K562 (cell line): Measurements from ENCODE around the gene SDSL. TPM values are rescaled to one million over a fixed set of nuclear protein-coding genes. Genes with fewer than 3 reads are reported as not detected.

Experiments
- ATAC-seq: fragments of 200-7000 bp; cut with Tn5 transposase; 3 replicates; pipeline ENCODE4 v1.9.1; 2020; ENCODE audit warnings: moderate library complexity
- BruUV-seq: library from RNA; stranded (reverse); fragments of 400-500 nt; replicated peaks from 2 replicates; lab custom pipeline; 2021; lab: Mats Ljungman, UMichigan
- CTCF ChIA-PET: fragments of 300-600 bp; formaldehyde crosslinking; extraction: SDS; loops from one replicate; lab custom pipeline; 2021; ENCODE audit warnings: low intra/inter-chr PET ratio; lab: Yijun Ruan, JAX
- POLR2A ChIA-PET: fragments of 300-600, 350-650 bp; sonication (Branson Sonifier 250); formaldehyde crosslinking; extraction: SDS; loops from one replicate; lab custom pipeline; 2021; ENCODE audit warnings: antibody characterized with exemption, inconsistent platforms; lab: Yijun Ruan, JAX
- DNase-seq, 4 experiments: peaks; one replicate each; pipeline versions ENCODE4 v3.0.0 to v3.0.0-alpha.2; 2011 to 2018; ENCODE audit warnings: low spot score in 3 of 4, mixed read lengths in 3 of 4; ENCODE audit errors: extremely low read depth in 1 of 4
- FAIRE-seq: peaks from 2 replicates; lab custom pipeline; 2011; peaks lifted over from hg19 to GRCh38; lab: Jason Lieb, UNC
- H2AFZ ChIP-seq: 2 replicates; pipeline ENCODE4 v1.6.0; 2011; ENCODE audit warnings: low read depth, low read length, control low read depth, inconsistent platforms
- H3K27ac ChIP-seq: fragments of 200-600 bp; 3 replicates; pipeline ENCODE4 v1.8.0; 2011; ENCODE audit warnings: low read depth, mild to moderate bottlenecking, control low read depth, inconsistent platforms, low read length, moderate library complexity, mixed read lengths; ENCODE audit errors: extremely low read depth
- H3K27me3 ChIP-seq, 2 experiments: fragments of 300-600 bp in 1 of 2; 2 replicates in 1 of 2; 3 replicates in 1 of 2; pipeline versions ENCODE4 v1.6.0 to v1.8.0; 2011; ENCODE audit warnings: inconsistent platforms in 2 of 2, low read length in 2 of 2, mild to moderate bottlenecking in 1 of 2, mixed read lengths in 1 of 2, moderate library complexity in 1 of 2; ENCODE audit not compliant: control insufficient read depth in 2 of 2, insufficient read depth in 2 of 2
- H3K36me3 ChIP-seq: fragments of 300-600 bp; 3 replicates; pipeline ENCODE4 v1.8.0; 2011; ENCODE audit warnings: mild to moderate bottlenecking, low read length, inconsistent platforms; ENCODE audit not compliant: control insufficient read depth, insufficient read depth
- H3K4me1 ChIP-seq, 2 experiments: fragments of 200-600 bp in 1 of 2; replicated peaks in 1 of 2; 2 replicates in 1 of 2; 3 replicates in 1 of 2; pipeline versions ENCODE4 v1.5.1 to v1.8.0; 2011; ENCODE audit warnings: inconsistent platforms in 2 of 2, low read length in 2 of 2, mild to moderate bottlenecking in 1 of 2, mixed read lengths in 1 of 2, moderate library complexity in 1 of 2; ENCODE audit not compliant: control insufficient read depth in 2 of 2, insufficient read depth in 2 of 2
- H3K4me2 ChIP-seq: 2 replicates; pipeline ENCODE4 v1.6.1; 2011; ENCODE audit warnings: low read length, control low read depth, inconsistent platforms, mixed read lengths; ENCODE audit not compliant: insufficient read depth
- H3K4me3 ChIP-seq: fragments of 200-600 bp; sonication (generic), shearing (Covaris generic); 2 replicates; pipeline ENCODE4 v1.5.1; 2016; ENCODE audit warnings: control low read depth, inconsistent platforms
- H3K79me2 ChIP-seq: fragments of 200-600 bp; 3 replicates; pipeline ENCODE4 v1.8.0; 2011; ENCODE audit warnings: low read length, inconsistent platforms; ENCODE audit not compliant: control insufficient read depth, insufficient read depth
- H3K9ac ChIP-seq, 2 experiments: 2 replicates each; pipeline versions ENCODE4 v1.6.0 to v1.6.1; 2011; ENCODE audit warnings: low read depth in 2 of 2, low read length in 2 of 2, control low read depth in 1 of 2, inconsistent platforms in 1 of 2, mild to moderate bottlenecking in 1 of 2, mixed read lengths in 1 of 2; ENCODE audit not compliant: insufficient read depth in 1 of 2
- H3K9me1 ChIP-seq: one replicate; pipeline ENCODE4 v1.6.0; 2011; ENCODE audit warnings: inconsistent platforms, mild to moderate bottlenecking, low read length, moderate library complexity; ENCODE audit not compliant: control insufficient read depth, insufficient read depth
- H3K9me3 ChIP-seq: replicated peaks from 2 replicates; pipeline ENCODE4 v1.5.1; 2011; ENCODE audit warnings: low read depth, low read length, inconsistent platforms; ENCODE audit not compliant: control insufficient read depth, insufficient read depth
- H4K20me1 ChIP-seq: replicated peaks from 2 replicates; pipeline ENCODE4 v1.6.1; 2011; ENCODE audit warnings: low read length, inconsistent platforms, mixed read lengths; ENCODE audit not compliant: control insufficient read depth, insufficient read depth
- ARID1B ChIP-seq: fragments of 450-650 bp; IDR thresholded peaks from 2 replicates; pipeline ENCODE4 v1.6.1; 2016; ENCODE audit warnings: antibody characterized with exemption, mild to moderate bottlenecking, inconsistent platforms
- BCOR ChIP-seq: fragments of 450-650 bp; IDR thresholded peaks from 2 replicates; pipeline ENCODE4 v1.6.1; 2016
- GABPB2 ChIP-seq: fragments of 250-450 bp; sonication (Bioruptor Pico); conservative IDR thresholded peaks from 2 replicates; pipeline ENCODE4 v1.5.1; 2021; ENCODE audit warnings: mild to moderate bottlenecking
- GTF2A2 ChIP-seq: IDR thresholded peaks from 2 replicates; pipeline ENCODE4 v1.6.1; 2016; ENCODE audit warnings: mild to moderate bottlenecking, missing genetic modification characterization, missing compliant biosample characterization
- NFIX ChIP-seq: fragments of 250-450 bp; sonication (Bioruptor Pico); IDR thresholded peaks from 2 replicates; pipeline ENCODE4 v1.4.0; 2020; ENCODE audit warnings: low read depth, mild to moderate bottlenecking, moderate library complexity
- NR2C1 ChIP-seq, 2 experiments: fragments of 450-650 bp; IDR thresholded peaks; 2 replicates each; pipeline ENCODE4 v1.6.1; 2017; ENCODE audit warnings: mild to moderate bottlenecking in 2 of 2, antibody characterized with exemption in 1 of 2, inconsistent platforms in 1 of 2, missing compliant biosample characterization in 1 of 2, missing genetic modification characterization in 1 of 2
- NUFIP1 ChIP-seq: fragments of 450-650 bp; IDR thresholded peaks from 2 replicates; pipeline ENCODE4 v1.6.1; 2018; ENCODE audit not compliant: partially characterized antibody
- POLR3G ChIP-seq: IDR thresholded peaks from 2 replicates; pipeline ENCODE4 v1.6.1; 2011; ENCODE audit not compliant: insufficient read length, insufficient replicate concordance; ENCODE audit errors: extremely low read depth
- RCOR1 ChIP-seq, 2 experiments: IDR thresholded peaks; 2 replicates each; pipeline ENCODE4 v1.6.1; 2012; ENCODE audit warnings: low read depth in 2 of 2, low read length in 2 of 2, borderline replicate concordance in 1 of 2, improper control_type of control experiment in 1 of 2
- SMARCC2 ChIP-seq: fragments of 450-650 bp; IDR thresholded peaks from 2 replicates; pipeline ENCODE4 v1.6.1; 2017; ENCODE audit warnings: antibody characterized with exemption, moderate library complexity, mild to moderate bottlenecking, low read depth
- ZBTB49 ChIP-seq: sonication (generic); formaldehyde crosslinking; IDR thresholded peaks from 2 replicates; pipeline ENCODE4 v1.8.0; 2022; ENCODE audit warnings: missing genetic modification reagents, mild to moderate bottlenecking, borderline replicate concordance
- ZNF133 ChIP-seq: fragments of 250-450 bp; sonication (Bioruptor Pico); IDR thresholded peaks from 2 replicates; pipeline ENCODE4 v1.4.0; 2020; ENCODE audit warnings: mild to moderate bottlenecking
- ZNF263 ChIP-seq: sonication (generic); formaldehyde crosslinking; IDR thresholded peaks from 2 replicates; pipeline ENCODE4 v1.8.0; 2022; ENCODE audit warnings: mild to moderate bottlenecking, missing genetic modification reagents, borderline replicate concordance
- ZNF584 ChIP-seq: fragments of 200-800 bp; sonication (Bioruptor generic); IDR thresholded peaks from 2 replicates; pipeline ENCODE4 v1.6.1; 2016; ENCODE audit warnings: low read depth, mild to moderate bottlenecking, missing genetic modification characterization, missing compliant biosample characterization
- WGBS: fragments of 100-300 bp; shearing (Covaris generic); methylation state at CpG from one replicate; pipeline ENCODE4 v1.1.6; 2016; ENCODE audit warnings: low coverage, mixed read lengths; ENCODE audit not compliant: insufficient coverage; ENCODE audit errors: missing lambda C conversion rate; 5-methylcytosine and 5-hydroxymethylcytosine counted together
- in situ Hi-C: fragments of 300-500 bp; cut with MboI; formaldehyde crosslinking; loops from 4 replicates; pipeline ENCODE4 v1.15.0; 2018; ENCODE audit warnings: inconsistent platforms, mixed read lengths
- intact Hi-C: fragments of 100-400 bp; cut with micrococcal nuclease; formaldehyde crosslinking; loops from 2 replicates; pipeline ENCODE4 v1.14.2; 2022
- polyA plus RNA-seq, 8 experiments: library from polyadenylated mRNA; depleted of rRNA in 4 of 8; stranded (reverse) in 5 of 8; unstranded in 3 of 8; fragments of >200 nt; fragmentation: Nextera tagmentation in 2 of 8; fragmentation: Illumina TruSeq in 1 of 8; extraction: Ambion mirVana in 2 of 8; extraction: Trizol in 1 of 8; gene quantifications; 2 replicates each; pipeline versions ENCODE4 v1.2.1 to v1.2.3, GENCODE V29; 2011 to 2014; ENCODE audit warnings: inconsistent platforms in 1 of 8, missing spikeins in 1 of 8
- total RNA-seq, 7 experiments: library from RNA; depleted of rRNA in 6 of 7; stranded (reverse); fragments of >200 nt in 6 of 7; fragmentation: Illumina TruSeq in 2 of 7; extraction: Trizol in 2 of 7; gene quantifications; 2 replicates each; pipeline versions ENCODE4 v1.2.1 to v1.2.3, GENCODE V29; 2011 to 2021; ENCODE audit warnings: low replicate concordance in 1 of 7
- TF ChIP-seq, protein P1 (sequence below), 3 experiments: fragments of 200-800 bp in 1 of 3; sonication (Bioruptor generic) in 1 of 3; sonication (generic) in 1 of 3; formaldehyde crosslinking in 1 of 3; IDR thresholded peaks; 2 replicates each; pipeline versions ENCODE4 v1.6.1 to v1.8.0; 2016 to 2022; ENCODE audit warnings: mild to moderate bottlenecking in 2 of 3, missing compliant biosample characterization in 2 of 3, missing genetic modification characterization in 2 of 3, missing genetic modification reagents in 1 of 3
- TF ChIP-seq, protein P2 (sequence below): fragments of 450-650 bp; IDR thresholded peaks from 2 replicates; pipeline ENCODE4 v1.6.1; 2018; ENCODE audit warnings: mild to moderate bottlenecking, low read depth; ENCODE audit not compliant: partially characterized antibody

SDSL gene
- total and polyA plus RNA-seq, 9 of the 15 experiments (the other 6 are each of a cell fraction or from before 2014, with no cell fraction given): 0.31 to 11.0 (median 7.4) TPM

GRCh38 chr12:113416091-113416754 is 6.0 kb upstream of the SDSL start:
- no TSS peak for BruUV-seq
- peak overlapping the region in 1 of 2 experiments; percentile 48; a peak in 1 of 4 replicates for H3K9ac ChIP-seq
- ATAC-seq (peak; percentile 85), FAIRE-seq (peak; percentile 84), DNase-seq (peak in 3 of 4 experiments; percentile 35 to 76 (median 56))
- intact Hi-C loops: no loop called here
- no peaks in the 10 kb centered on the region for H3K36me3 ChIP-seq
- no peak overlapping the region for H3K4me3 ChIP-seq
- POLR2A ChIA-PET: interaction anchor here (1.3 kb wide), 1 partner anchor 8 kb away, joined by 3 read pairs; no protein-coding TSS in a partner anchor
- H3K27ac ChIP-seq: peak overlapping the region; percentile 41; the same call in 2 of the 3 replicates
- H2AFZ ChIP-seq: peak overlapping the region; percentile 74
- H3K27me3 ChIP-seq: no peaks in the 10 kb centered on the region
- CTCF ChIA-PET: no interaction called here
- H3K4me2 ChIP-seq: peak overlapping the region; percentile 32; the same call in 1 of the 2 replicates
- in situ Hi-C loops: loop anchor here (25.0 kb wide), 1 partner anchor 229 kb away; the partner anchor contains the start of genes DDX54 and RITA1
- H3K79me2 ChIP-seq: no peaks in the 10 kb centered on the region
- 5% methylated on average over 6 of the region's 6 CpGs for WGBS
- H3K4me1 ChIP-seq: peaks cover 17 to 23% of the 10 kb centered on the region in 2 experiments
- no peaks in the 10 kb centered on the region; the same call in 1 of the 2 replicates for H3K9me3 ChIP-seq
- no peaks in the 10 kb centered on the region for H4K20me1 ChIP-seq
- H3K9me1 ChIP-seq: no peaks in the 10 kb centered on the region
- TF ChIP-seq ZNF584 (CRISPR knock-in tag) (no peak), NUFIP1 (no peak), SMARCC2 (no peak), ZNF133 (CRISPR knock-in tag) (no peak), NR2C1 (IDR thresholded peaks at IDR 0.05) (peak; percentile 62; the same call in 1 of the 2 replicates), NR2C1 (tag; IDR thresholded peaks at IDR 0.05) (peak; percentile 65; the same call in 1 of the 2 replicates), ARID1B (peak; percentile 32; the same call in 1 of the 2 replicates), ZNF263 (CRISPR knock-in tag) (no peak), GTF2A2 (no peak), POLR3G (no peak), GABPB2 (CRISPR knock-in tag) (no peak), ZBTB49 (CRISPR knock-in tag) (no peak), BCOR (peak; percentile 66; the same call in 1 of the 2 replicates), NFIX (CRISPR knock-in tag) (no peak), RCOR1 (IDR thresholded peaks at IDR 0.05; ENCODE audit: borderline replicate concordance in 1 of 2, low read depth in 2 of 2, low read length in 2 of 2) (peak in 1 of 2 experiments; percentile 42; a peak in 1 of 4 replicates)
- TF ChIP-seq, protein P1, sequence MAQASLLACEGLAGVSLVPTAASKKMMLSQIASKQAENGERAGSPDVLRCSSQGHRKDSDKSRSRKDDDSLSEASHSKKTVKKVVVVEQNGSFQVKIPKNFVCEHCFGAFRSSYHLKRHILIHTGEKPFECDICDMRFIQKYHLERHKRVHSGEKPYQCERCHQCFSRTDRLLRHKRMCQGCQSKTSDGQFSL (CRISPR knock-in tag; IDR thresholded peaks at IDR 0.05): no peak
- TF ChIP-seq, protein P1 (tag; IDR thresholded peaks at IDR 0.05): no peak
- TF ChIP-seq, protein P2, sequence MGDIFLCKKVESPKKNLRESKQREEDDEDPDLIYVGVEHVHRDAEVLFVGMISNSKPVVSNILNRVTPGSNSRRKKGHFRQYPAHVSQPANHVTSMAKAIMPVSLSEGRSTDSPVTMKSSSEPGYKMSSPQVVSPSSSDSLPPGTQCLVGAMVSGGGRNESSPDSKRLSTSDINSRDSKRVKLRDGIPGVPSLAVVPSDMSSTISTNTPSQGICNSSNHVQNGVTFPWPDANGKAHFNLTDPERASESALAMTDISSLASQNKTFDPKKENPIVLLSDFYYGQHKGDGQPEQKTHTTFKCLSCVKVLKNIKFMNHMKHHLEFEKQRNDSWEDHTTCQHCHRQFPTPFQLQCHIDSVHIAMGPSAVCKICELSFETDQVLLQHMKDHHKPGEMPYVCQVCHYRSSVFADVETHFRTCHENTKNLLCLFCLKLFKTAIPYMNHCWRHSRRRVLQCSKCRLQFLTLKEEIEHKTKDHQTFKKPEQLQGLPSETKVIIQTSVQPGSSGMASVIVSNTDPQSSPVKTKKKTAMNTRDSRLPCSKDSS: no peak
